HG02763 (cell line): ENCODE measurements around the gene CENPO.
"Not testable (repeated sequence)": the region's sequence is repeated elsewhere in the genome, so short reads cannot be mapped to it uniquely, and the experiment has no call there.

Source experiments
- ATAC-seq: cut with Tn5 transposase; IDR thresholded peaks from one replicate; pipeline ENCODE4 v1.9.1; 2021; ENCODE audit warnings: mild to moderate bottlenecking, moderate library complexity; ENCODE audit not compliant: unreplicated experiment

Gene CENPO

GRCh38 chr2:24787532-24787931 is 5.7 kb upstream of the CENPO start:
- no peak for ATAC-seq

GRCh38 chr2:24788816-24789215 is 4.4 kb upstream of the CENPO start:
- no peak for ATAC-seq

GRCh38 chr2:24791452-24791851 is 1.8 kb upstream of the CENPO start:
- no peak for ATAC-seq

GRCh38 chr2:24792542-24792873 is 717 bp upstream of the CENPO start:
- ATAC-seq = no peak

GRCh38 chr2:24793761-24794435 is 673 bp downstream of the CENPO start:
- no peak for ATAC-seq

GRCh38 chr2:24797644-24798043 is 4.4 kb downstream of the CENPO start:
- ATAC-seq = no peak

GRCh38 chr2:24800487-24800886 is 7.3 kb downstream of the CENPO start:
- ATAC-seq = not testable (repeated sequence)

- ATAC-seq = not testable (repeated sequence)
Observed at GRCh38 chr2:24805811-24806660, 12.8 kb downstream of the CENPO start.

- ATAC-seq = no peak
Observed at GRCh38 chr2:24806661-24807036, 13.4 kb downstream of the CENPO start.

GRCh38 chr2:24809316-24810007 is 16.2 kb downstream of the CENPO start:
- ATAC-seq = no peak

- ATAC-seq = no peak
Observed at GRCh38 chr2:24813691-24814137, 20.5 kb downstream of the CENPO start.

- ATAC-seq = no peak
Observed at GRCh38 chr2:24814516-24814915, 21.3 kb downstream of the CENPO start.

- ATAC-seq = no peak
Observed at GRCh38 chr2:24815171-24815570, 21.9 kb downstream of the CENPO start.

- no peak for ATAC-seq
Observed at GRCh38 chr2:24816404-24816803, 23.2 kb downstream of the CENPO start.

- no peak for ATAC-seq
Observed at GRCh38 chr2:24816884-24817283, 23.7 kb downstream of the CENPO start.

GRCh38 chr2:24818721-24819167 is 25.5 kb downstream of the CENPO start:
- no peak for ATAC-seq

GRCh38 chr2:24819442-24820174 is 26.4 kb downstream of the CENPO start:
- no peak for ATAC-seq

- ATAC-seq = no peak
Observed at GRCh38 chr2:24820175-24820513, 26.9 kb downstream of the CENPO start.

GRCh38 chr2:24820598-24821432 is 27.6 kb downstream of the CENPO start:
- no peak for ATAC-seq

- ATAC-seq = no peak
Observed at GRCh38 chr2:24821433-24821891, 28.2 kb downstream of the CENPO start.
